Vagina (tissue), 2 donors: Measurements from ENCODE around the gene PFKFB4.

Source experiments
- CTCF ChIP-seq, 3 experiments: fragments of 450-650 bp in 2 of 3; fragments of 200-600 bp in 1 of 3; sonication (generic) in 1 of 3; IDR thresholded peaks; one replicate each; pipeline ENCODE4 v1.5.1; 2017 to 2019; ENCODE audit warnings: antibody characterized with exemption in 3 of 3, mild to moderate bottlenecking in 2 of 3, moderate library complexity in 2 of 3
- POLR2A ChIP-seq, 2 donors: fragments of 450-650 bp; IDR thresholded peaks; one replicate each; pipeline ENCODE4 v1.6.1; 2017; ENCODE audit warnings: antibody characterized with exemption in 2 of 2, mild to moderate bottlenecking in 2 of 2, moderate library complexity in 2 of 2

- TF ChIP-seq CTCF (IDR thresholded peaks at IDR 0.05) = no peak
- TF ChIP-seq POLR2A (IDR thresholded peaks at IDR 0.05) = no peak
These were observed 31.6 kb upstream of the PFKFB4 start for GRCh38 chr3:48588230-48588629.
